Sigmoid colon (tissue), 4 donors: ENCODE results near the gene PAQR6.

Experiments used
- POLR2AphosphoS5 ChIP-seq, 4 donors: sonication (generic); formaldehyde crosslinking; IDR thresholded peaks; one replicate each; pipeline ENCODE4 v1.6.1; 2017; ENCODE audit warnings: antibody characterized with exemption in 4 of 4
- TF ChIP-seq, protein P1 (sequence below), 4 experiments: fragments of 450-650 bp in 3 of 4; fragments of 200-600 bp in 1 of 4; IDR thresholded peaks; one replicate each; pipeline ENCODE4 v1.5.1; 2016 to 2019; ENCODE audit warnings: antibody characterized with exemption in 4 of 4, mild to moderate bottlenecking in 3 of 4, moderate library complexity in 2 of 4

DNA sequence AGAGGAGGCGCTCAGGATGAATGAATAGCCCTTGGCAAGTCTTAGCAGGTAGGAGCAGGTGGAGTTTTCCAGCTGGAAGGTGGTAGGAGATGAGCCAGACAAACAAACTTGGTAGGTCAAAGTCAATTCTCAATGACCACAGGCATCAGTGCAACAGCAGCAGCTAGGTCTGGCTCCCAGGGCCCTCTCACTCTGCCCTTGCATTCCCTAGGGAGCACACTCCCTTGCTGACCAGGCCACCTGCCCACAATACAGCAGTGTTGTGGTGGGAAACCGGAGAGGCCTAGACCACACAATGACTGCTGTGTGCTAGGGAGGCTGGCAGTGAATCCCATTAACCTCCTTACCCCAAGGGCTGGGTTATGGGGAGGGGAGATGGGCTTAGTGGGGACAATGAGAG is 13.0 kb upstream of the PAQR6 start:
- TF ChIP-seq, protein P1, sequence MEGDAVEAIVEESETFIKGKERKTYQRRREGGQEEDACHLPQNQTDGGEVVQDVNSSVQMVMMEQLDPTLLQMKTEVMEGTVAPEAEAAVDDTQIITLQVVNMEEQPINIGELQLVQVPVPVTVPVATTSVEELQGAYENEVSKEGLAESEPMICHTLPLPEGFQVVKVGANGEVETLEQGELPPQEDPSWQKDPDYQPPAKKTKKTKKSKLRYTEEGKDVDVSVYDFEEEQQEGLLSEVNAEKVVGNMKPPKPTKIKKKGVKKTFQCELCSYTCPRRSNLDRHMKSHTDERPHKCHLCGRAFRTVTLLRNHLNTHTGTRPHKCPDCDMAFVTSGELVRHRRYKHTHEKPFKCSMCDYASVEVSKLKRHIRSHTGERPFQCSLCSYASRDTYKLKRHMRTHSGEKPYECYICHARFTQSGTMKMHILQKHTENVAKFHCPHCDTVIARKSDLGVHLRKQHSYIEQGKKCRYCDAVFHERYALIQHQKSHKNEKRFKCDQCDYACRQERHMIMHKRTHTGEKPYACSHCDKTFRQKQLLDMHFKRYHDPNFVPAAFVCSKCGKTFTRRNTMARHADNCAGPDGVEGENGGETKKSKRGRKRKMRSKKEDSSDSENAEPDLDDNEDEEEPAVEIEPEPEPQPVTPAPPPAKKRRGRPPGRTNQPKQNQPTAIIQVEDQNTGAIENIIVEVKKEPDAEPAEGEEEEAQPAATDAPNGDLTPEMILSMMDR (IDR thresholded peaks at IDR 0.05): no peak
- no peak for TF ChIP-seq POLR2AphosphoS5 (IDR thresholded peaks at IDR 0.05)
